Measurements from ENCODE around the gene NOX3.

The NOX3 gene

DNA sequence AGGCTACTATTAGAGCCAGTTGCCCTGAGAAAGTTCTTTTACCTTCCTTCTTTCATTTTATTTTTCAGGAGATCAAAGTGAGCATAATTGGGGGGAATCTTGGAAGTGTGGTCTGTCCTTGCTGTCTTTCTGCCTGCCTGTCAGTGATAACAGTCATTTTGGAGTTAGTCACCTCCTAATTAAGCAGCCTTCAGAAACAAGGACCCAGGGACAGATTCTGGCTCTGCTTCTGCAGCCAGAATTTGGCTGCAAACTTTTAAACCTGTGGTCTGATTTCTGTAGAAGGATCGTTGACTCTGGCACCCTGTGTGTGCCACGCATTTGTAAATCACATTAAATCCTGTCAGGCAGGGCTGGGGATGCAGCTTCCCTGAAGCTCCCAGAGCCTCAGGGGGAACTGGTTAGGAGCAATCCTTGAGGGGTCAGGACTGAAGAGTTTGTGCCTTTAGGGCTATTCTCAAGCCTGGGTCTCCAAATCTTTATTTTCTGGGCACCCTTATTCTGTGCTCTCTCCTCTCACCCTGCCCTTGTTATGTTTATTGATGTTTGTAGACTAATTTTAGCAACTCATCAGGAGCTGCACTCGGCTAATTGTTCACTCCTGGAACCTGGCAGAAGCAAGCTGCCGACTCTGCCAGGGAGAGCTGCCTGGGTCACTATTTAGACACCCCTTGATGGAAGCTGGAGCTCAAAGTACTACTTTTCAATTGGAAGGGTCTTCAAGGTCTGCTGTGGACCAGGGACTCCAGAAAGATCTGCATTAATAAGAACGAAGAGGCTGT, 6.8 kb downstream of the NOX3 start:
- no peak for DNase-seq (ENCODE audit: extremely low read depth, low read depth)
- no peak for TF ChIP-seq CTCF (IDR thresholded peaks at IDR 0.05; ENCODE audit: low read depth, low read length)

DNA sequence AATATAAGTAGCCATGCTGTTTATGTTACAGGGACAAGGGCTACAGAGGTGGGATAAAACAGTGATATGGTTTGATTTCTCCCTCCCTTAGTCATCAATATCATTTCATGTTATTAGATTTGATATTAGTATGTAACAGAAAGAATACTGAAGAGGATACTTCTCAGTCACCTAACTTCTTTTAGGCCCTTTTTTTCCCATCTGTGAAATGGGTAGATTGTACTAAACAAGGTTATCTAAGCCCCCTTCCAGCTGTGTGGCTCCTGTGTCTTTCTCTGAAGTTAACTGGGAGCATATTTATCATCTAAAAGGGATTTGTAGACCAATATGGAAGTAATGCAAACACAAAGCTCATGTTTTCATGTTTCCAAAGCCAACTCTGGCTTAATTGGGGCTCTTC, 7.7 kb downstream of the NOX3 start:
- no peak for DNase-seq (ENCODE audit: extremely low read depth, low read depth)
- TF ChIP-seq CTCF (IDR thresholded peaks at IDR 0.05; ENCODE audit: low read depth, low read length): no peak

- no peak for TF ChIP-seq CTCF (IDR thresholded peaks at IDR 0.05; ENCODE audit: low read depth, low read length)
- DNase-seq (ENCODE audit: extremely low read depth, low read depth): no peak
These were observed 10.4 kb downstream of the NOX3 start for GRCh38 chr6:155444952-155445903.

DNA sequence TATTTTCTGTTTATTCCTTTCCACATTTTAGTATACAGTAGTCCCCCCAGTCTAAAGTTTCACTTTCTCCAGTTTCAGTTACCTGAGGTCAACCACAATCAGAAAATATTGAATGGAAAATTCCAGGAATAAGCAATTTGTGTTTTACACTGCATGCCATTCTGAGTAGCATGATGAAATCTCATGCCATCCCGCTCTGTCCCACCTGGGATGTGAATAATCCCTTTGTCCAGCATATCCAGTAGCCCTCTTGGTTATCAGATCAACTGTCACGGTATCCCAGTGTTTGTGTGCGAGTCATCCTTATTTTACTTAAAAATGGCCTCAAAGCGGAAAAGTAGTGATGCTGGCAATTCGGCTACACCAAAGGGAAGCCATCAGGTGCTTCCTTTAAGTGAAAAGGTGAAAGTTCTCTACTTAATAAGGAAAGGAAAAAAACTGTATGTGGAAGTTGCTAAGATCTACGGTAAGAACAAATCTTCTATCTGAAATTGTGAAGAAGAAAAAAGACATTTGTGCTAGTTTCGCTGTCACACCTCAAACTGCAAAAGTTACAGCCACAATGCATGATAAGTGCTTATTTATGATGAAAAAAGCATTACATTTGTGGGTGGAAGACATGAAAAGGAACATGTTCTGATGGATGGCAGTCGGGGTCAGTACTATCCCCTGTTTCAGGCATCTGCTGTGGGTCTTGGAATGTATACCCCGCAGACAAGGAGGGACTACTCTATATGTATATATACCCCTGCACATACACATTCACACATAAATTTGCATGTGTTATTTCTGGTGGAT, 11.3 kb downstream of the NOX3 start:
- TF ChIP-seq CTCF (IDR thresholded peaks at IDR 0.05; ENCODE audit: low read depth, low read length): no peak
- DNase-seq (ENCODE audit: extremely low read depth, low read depth): no peak

- DNase-seq (ENCODE audit: extremely low read depth, low read depth): no peak
- TF ChIP-seq CTCF (IDR thresholded peaks at IDR 0.05; ENCODE audit: low read depth, low read length): no peak
These were observed 12.5 kb downstream of the NOX3 start for GRCh38 chr6:155443168-155443567.

DNA sequence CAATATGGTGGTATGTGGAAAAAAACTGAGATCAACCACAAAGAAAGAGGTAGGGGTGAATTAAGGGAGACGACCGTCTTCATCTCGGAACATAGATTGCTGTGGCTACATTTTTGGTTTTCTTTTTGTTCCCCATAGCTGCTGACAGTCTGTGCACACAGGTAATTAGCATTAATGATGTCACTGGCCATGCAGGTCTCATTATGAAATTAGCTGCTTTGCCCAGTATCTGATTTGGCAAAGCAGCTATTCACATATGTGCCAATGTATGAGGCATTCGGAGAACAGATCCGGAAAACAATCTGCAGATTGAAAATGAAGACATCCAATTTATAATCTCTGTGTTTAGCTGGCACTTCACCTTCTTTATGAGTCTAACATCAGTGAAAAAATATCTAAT, 13.1 kb downstream of the NOX3 start:
- no peak for TF ChIP-seq CTCF (IDR thresholded peaks at IDR 0.05; ENCODE audit: low read depth, low read length)
- no peak for DNase-seq (ENCODE audit: extremely low read depth, low read depth)

Measured in AG09319 (cell line).